KBM-7 (cell line): ENCODE data around the gene PDE8B.

ENCODE experiments used
- DNase-seq: peaks from one replicate; pipeline ENCODE4 v3.0.0-alpha.2; 2015
- in situ Hi-C: fragments of 300-500 bp; cut with MboI; formaldehyde crosslinking; loops from 2 replicates; pipeline ENCODE4 v1.14.3; 2020; ENCODE audit warnings: low sequenced_read_pairs, low pct_unique_long_range_greater_than_20kb, mixed read lengths

Gene PDE8B

DNA sequence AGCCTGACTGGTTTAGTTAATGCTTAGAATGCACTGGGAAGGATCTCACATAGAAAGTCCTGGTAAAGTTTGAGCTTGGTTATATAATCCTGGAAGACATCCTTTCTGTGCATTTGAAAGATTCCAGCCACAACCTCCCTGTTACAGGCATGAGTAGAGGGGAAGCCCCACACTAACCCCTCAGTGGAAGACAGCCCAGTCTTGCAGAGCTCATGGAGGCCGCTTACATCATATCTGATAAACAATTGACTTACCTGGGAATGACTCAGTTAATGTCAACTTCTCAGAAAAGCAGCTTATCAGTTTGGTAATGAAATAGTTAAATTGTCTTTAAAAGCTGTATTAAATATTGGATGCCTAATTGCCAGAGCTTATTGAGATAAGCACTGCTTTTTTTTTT is 28.1 kb upstream of the PDE8B start:
- in situ Hi-C loops, result no loop called here
- DNase-seq, result no peak

DNA sequence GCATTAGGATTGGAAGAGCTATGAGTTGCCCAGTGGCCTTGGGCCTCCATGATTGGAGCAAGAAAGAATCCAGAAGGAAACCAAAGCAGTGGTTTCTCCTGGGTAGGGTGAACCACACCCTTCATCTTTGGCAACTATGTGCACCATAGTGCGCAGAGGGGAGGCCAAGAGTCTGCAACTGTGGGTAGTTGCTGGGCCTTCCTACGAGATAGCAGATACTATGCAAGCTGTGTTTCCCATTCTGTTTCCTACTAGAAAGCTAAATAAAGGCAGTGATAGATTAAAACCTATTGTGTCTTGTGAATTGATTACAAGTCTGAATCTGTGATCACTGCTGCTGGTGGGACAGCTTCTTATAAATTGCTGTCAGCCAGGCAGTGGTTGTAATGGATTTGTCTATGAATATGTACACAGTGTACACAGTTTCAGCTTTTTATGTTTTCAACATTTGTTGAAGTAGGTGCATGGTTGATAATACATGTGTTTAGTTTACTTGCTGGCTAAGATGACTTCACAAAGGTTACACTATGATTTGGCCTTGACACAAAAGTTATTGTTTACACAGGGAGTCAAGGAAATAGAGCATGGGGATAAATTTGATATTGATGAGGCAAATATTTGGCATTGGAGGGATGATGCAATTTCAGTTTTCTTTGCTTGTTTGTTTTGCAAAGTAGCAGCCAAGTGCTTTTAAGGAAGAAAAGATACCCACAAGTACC is 23.7 kb upstream of the PDE8B start:
- DNase-seq, result no peak
- in situ Hi-C loops, result no loop called here

DNA sequence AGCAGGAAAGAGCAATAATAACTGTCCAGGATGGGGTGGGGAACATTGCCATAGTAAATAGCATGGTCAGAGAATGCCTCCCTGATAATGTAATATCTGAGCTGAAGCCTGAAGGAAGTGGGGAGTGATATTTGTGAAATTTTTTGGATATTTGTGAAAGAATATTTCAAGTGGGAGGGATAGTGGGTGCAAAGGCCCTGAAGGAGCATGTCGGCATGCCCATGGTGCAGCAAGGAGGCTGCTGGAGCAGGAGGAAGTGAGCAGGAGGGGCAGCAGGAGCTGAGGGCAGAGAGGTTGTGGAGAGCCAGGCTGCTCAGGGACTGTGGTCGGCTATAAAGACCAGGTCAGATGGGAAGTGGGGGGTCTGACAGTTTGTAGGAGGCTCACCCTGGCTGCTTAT is 21.1 kb upstream of the PDE8B start:
- in situ Hi-C loops, result no loop called here
- no peak for DNase-seq

DNA sequence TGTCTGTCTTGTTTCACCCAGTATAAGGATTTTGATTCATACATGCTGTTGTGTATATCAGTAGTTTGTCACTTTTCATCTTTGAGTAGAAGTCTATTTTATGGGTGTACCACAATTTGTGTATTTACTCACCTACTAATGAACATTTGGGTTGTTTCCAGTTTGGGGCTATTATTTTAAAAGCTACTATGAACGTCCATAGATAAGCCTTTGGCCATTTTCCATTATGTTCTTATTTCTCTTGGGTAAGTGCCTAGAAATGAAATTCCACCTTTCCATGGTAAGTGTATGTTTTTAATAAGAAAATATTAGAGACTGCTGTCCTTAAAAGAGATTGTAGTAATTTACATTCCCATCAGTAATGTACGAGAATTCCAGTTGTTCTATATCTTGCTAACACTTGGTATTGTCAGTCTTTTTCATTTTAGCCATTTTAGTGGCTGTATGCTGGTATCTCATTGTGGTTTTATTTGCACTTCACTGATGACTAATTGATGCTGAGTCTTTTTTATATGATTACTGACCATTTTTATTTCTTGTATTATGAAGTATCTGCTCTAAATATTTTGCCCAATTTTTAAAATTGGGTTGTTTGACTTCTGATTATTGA is 17.9 kb upstream of the PDE8B start:
- no peak for DNase-seq

DNA sequence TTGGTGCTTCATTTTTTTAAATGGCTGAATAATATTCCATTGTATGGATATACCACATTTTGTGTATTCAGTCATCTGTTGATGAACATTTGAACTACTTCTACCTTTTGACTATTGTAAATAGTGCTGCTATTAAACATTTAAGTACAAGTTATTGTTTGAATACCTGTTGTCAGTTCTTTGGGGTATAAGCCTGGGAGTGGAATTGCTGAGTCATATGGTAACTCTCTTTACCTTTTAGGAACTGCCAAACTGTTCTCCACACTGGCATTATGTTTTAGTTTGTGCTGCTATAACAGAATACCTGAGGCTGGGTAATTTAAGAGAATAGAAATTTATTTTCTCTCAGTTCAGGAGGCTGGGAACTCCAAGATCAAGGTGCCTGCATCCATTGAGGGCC is 15.7 kb upstream of the PDE8B start:
- in situ Hi-C loops, result no loop called here
- no peak for DNase-seq

More for the DNA sequence above, 17.9 kb upstream of the PDE8B start:
- in situ Hi-C loops, result no loop called here

DNA sequence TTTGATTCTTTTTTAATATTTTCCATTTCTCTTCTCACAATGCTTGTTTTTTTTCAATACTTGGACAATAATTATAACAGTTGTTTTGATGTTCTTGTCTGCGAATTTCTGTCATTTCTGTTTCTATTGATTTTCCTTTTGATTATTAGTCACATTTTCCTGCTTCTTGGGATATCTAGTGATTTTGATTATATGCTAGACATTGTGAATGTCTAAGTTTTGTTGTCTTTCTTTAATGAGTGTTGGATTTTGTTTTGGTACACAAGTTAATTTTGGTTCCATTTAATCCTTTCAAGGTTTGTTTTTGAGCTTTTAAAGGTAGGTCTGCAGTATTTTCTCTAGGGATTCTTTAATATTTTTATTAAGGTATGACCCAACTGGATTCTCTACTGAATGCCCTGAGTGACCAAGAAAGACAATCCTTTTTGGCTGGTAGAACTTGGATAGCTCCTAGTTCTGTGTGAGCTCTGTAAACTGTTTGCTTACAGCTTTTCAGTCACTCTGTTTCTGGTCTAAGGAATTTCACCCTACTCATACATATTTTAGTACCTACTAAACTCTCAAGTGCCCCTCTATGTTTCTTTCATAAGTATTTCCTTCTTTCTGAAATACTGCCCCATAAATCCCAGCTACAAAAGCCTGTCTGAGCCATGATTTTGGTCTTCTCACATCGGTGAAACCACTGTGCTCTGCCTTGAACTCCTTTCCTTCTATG is 12.5 kb upstream of the PDE8B start:
- DNase-seq, result no peak
- in situ Hi-C loops, result no loop called here

DNA sequence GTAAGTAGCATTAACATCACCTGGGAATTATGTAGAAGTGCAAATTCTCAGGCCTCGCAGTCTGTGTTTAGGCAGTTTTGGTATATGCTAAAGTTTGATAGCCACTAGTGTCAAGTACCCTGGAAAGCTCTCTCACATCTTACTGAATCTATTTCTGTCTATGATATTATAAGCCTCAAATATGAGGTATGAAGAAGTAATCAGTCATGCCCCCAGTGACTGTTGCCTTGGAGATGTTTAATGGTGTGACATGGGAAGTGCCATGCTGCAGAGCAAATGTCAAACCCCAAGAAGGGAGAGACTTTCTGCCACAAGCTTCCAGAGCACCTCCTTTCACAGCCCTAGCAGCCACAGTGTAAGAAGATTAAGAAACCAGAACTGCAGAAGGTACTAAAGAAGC is 9.8 kb upstream of the PDE8B start:
- DNase-seq, result no peak
- in situ Hi-C loops, result no loop called here

DNA sequence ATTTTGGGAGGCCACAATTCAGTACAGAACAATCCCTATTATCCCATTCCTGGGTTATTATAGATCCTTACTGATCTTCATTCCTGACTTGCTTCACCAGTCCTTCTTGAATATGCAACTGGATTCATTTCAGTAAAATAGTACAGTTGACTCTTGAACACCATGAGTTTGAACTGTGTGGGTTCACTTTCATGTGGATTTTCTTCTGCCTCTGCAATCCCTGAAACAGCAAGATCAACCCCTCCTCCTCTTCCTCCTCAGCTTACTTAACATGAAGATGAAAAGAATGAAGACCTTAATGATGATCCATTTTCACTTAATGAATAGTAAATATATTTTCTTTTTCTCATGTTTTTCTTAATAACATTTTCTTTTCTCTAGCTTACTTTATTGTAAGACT is 8.3 kb upstream of the PDE8B start:
- in situ Hi-C loops, result no loop called here
- no peak for DNase-seq

DNA sequence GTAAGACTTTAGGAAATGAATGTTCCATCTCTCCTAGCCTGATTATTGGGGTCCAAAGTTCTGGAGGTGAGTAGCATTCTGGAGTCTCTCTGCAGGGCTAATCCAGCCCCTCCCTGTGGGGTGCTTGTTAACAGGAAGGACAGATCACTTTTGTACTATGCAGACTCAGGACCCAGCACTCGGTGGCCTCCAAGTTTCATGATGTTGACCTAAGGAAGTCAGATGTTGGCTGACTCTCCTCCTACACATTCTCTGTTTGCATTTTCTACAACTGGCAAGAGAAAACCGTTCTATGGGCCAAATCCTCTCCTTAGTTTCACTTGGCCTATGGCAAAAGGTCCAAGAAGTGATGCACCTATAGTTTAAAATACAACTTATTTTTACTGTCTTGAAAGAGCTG is 5.5 kb upstream of the PDE8B start:
- no peak for DNase-seq
- in situ Hi-C loops, result no loop called here

DNA sequence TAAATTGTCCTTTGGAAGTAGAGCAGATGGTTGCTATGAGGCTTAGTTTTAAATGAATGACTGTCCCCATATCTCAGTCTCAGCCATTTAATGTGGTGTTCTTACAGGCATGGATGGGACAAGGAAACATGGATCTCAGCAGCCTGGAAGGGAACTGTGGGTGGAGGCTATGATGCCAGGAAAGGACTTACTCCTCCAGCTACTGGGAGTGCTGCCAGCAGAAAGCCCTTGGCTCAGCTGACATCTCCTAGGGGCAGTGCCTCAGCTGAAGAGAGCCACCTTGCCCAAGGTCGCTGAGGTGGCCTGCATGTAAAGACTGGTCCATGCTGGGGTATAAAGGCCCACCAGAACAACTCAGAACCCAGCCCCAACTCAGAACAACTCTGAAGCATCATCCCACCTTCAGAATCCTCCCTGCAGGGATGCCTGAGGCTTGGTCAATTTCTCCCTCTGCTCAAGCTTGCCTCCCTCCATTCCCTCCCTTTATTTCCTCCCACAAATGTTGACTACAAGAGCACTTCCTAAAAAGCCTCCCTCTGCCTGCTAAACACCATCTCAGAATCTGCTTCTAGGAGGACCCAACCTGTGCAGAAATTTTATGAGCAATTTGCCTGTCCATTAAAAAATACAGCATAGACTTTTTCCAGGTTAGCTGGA is 1.8 kb upstream of the PDE8B start:
- in situ Hi-C loops, result no loop called here
- no peak for DNase-seq

DNA sequence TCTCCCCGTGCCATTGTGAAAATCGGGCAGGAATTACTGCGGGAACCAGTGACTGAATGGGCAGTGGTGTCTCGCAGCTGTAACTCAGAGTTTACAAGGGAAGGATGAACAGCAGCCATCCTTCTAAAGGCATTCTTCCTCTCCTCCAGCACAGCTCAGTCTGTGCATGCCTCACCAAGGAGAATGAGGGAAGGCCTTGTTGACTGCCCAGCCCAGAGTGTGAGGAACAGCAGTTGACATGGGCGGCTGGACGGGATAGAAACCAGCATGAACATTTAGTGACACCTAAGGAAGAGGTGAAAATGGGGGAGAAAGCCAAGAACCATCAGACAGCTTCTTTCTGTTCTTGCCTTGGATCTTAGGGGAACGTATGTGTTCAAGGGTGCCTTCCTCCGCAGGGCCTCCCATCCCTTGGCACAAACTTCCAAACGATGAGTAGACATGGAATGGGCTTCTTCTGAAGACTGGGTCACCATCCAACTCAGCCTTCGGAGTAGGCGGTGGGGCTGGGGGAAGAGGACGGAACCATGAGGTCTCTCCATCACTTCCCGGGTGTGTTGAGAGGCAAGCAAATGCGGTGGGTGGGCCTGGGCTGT is 887 bp upstream of the PDE8B start:
- in situ Hi-C loops, result no loop called here

DNA sequence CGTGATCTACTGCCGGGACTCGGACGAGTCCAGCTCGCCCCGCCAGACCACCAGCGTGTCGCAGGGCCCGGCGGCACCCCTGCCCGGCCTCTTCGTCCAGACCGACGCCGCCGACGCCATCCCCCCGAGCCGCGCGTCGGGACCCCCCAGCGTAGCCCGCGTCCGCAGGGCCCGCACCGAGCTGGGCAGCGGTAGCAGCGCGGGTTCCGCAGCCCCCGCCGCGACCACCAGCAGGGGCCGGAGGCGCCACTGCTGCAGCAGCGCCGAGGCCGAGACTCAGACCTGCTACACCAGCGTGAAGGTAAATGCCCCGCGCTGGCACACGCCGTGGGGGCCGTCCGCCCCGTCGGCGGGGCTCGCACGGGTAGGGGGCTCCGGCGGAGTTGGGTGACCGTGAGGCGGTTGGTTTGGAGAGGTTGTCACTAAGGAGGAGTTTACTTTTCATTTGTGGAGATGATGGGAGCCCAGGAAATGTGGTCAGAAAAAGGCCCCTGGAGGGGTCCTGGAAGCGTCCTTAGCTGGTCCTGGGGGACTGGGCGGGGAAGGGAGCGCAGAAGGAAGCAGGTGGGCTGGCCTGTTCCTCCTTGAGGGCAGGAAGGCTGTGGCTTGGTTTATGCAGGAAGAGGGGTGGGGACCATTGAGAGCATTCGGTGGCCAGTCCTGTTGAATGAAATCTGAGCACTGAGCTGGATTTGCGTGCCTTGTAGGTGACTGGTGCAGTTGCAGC is 647 bp downstream of the PDE8B start:
- in situ Hi-C loops, result no loop called here
- DNase-seq, result peak; percentile 57

More for the DNA sequence above, 887 bp upstream of the PDE8B start:
- no peak for DNase-seq

DNA sequence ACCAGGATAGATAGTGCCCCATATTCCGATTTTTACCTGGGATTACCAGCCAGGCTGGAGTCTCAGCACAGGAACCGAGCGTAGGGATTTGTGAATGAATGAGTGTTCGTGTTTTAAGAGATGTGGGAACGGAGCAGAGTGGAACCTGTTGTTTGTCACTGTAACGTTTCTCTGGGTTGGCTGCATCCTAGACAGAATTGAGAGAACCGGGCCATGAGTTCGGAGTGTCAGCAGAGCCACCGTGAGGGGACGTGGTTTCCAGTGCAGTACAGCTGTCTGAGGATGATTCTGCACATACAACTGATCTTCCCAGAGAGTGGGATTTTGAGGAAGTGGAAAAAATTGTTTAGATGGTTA is 1.2 kb downstream of the PDE8B start:
- in situ Hi-C loops, result no loop called here
- DNase-seq, result no peak

DNA sequence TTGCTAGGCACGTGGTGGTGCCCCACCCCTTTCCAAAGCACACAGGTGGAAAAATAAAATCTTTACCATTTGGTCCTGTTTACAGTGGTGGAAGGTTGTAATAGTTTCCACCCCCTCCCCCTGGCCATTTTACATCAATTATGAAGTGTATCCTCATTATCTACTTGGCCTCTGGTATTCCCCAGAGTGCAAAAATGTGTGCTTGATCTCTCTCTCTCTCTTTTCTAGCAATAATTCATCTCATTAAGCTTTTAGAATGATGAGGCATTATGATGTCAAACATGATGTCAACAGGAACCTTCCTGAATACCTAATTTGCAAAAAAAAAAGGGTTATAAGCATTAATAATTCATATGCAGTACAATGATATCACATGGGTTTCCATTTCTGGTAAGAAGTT is 3.1 kb downstream of the PDE8B start:
- in situ Hi-C loops, result no loop called here
- no peak for DNase-seq

DNA sequence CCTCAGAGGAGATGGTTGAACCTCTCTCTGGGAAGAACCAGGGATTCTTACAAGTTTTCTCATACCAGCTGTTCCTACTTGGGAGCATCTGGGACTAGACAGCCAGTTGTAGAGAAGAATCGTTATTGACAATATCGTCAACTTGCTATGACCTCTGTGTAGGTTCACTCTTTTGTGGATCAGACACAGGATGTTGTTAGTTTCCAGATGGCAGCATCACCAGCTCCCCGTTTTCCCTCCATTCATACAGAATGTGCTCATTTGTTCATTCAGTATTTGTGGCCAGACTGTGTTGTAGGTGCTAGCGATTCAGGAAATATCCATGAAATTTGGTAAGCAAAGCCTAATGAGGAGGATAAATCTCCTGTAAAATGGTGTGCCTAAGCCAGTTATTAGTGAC is 3.7 kb downstream of the PDE8B start:
- in situ Hi-C loops, result no loop called here
- no peak for DNase-seq

DNA sequence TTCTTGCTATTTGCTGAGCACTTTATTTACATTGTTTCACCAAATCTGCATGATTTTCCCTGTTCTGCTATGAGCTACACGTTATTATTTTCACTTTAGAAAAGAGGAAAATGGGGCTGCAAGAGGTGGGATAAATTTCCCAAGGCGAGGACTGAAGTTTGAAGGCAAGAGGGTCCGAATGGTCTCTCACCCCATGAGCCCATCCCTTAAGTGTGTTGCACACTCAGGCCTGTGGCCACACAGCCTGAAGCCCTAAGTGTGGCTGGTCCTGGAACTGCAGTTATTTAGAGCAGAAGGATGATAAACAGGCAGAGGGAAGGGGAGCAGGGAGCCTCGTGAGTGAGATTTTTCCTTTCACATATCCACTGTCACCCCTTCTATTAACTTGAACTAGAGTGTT is 7.8 kb downstream of the PDE8B start:
- in situ Hi-C loops, result no loop called here
- no peak for DNase-seq

DNA sequence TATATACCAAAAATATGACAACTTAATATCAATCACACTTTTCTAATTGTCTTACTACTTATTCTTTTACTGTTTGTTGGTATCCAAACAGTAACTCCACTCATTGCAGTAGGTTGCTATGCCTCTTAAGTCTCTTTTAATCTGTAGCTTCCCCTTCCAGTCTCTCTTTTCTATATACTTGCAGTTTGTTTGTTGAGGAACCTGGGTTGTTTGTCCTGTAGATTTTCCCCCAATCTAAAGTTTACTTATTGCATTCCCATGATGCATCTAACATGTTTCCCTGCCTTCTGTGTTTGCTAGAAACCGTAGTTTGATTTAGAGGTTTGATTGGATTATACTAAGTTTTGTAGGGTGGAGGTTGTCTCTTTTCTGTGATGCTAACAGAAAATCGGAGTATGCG is 10.6 kb downstream of the PDE8B start:
- DNase-seq, result no peak
- in situ Hi-C loops, result no loop called here

DNA sequence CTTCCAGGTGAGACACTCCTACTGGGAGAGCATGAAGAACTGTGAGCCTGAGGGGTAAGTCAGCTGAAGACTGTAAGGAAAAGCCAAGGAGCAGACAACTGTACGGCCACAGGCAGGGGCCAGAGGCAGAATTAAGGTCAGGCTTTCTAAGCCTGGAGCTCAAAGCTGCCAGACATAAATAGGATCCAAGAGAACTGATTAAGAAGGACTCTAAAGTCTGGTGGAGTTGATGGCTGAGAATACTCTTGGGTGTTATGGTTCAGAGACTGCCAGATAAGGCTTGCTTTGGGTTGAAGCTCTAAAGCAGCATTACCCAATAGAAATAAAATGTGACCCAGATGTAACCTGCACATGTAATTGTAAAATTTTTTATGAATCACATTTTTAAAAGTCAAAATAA is 12.2 kb downstream of the PDE8B start:
- DNase-seq, result no peak
- in situ Hi-C loops, result no loop called here

DNA sequence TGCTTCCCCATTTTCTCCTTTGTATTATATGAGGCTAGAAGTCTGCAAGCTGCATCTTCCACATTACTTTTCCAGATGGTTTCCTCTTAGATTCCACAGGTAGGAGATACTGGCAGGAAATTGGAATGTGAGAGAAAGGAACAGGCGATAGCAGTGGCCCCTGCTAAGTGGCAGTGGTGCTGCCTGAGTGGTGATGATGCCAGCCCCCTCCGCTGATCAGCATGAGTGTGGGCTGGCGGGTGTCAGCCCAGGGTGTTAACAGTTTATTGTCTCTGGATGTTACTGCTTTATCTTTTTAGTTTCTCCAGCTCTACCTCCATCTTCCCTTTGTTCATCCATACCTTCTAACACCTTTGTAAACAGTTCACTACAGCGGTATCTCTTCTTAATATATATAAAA is 13.2 kb downstream of the PDE8B start:
- in situ Hi-C loops, result no loop called here

More for the DNA sequence above, 13.2 kb downstream of the PDE8B start:
- DNase-seq, result no peak
